ACC112 (cell line): ENCODE measurements around the gene FOXO6.

ENCODE experiments used
- H2AFZ ChIP-seq: fragments of 200-600 bp; sonication (generic); one replicate; pipeline ENCODE4 v1.6.0; 2017; ENCODE audit warnings: antibody characterized with exemption, low read length; ENCODE audit not compliant: unreplicated experiment
- H3K27ac ChIP-seq: fragments of 200-600 bp; sonication (generic); 2 replicates; pipeline ENCODE4 v1.5.1; 2014; ENCODE audit warnings: low read depth, mild to moderate bottlenecking, antibody characterized with exemption, low read length, moderate library complexity
- H3K27me3 ChIP-seq: fragments of 200-600 bp; sonication (generic); 2 replicates; pipeline ENCODE4 v1.6.1; 2014; ENCODE audit warnings: mild to moderate bottlenecking, antibody characterized with exemption, low read length, moderate library complexity, mixed read lengths; ENCODE audit not compliant: insufficient read depth
- H3K36me3 ChIP-seq: fragments of 200-600 bp; sonication (generic); 2 replicates; pipeline ENCODE4 v1.6.1; 2016; ENCODE audit warnings: mild to moderate bottlenecking, antibody characterized with exemption, low read length, moderate library complexity, mixed read lengths; ENCODE audit not compliant: insufficient read depth
- H3K4me1 ChIP-seq: fragments of 200-600 bp; sonication (generic); one replicate; pipeline ENCODE4 v1.6.1; 2016; ENCODE audit warnings: low read length, mixed read lengths; ENCODE audit not compliant: insufficient read depth, unreplicated experiment, control insufficient read depth
- H3K4me3 ChIP-seq: fragments of 200-600 bp; sonication (generic); 2 replicates; pipeline ENCODE4 v1.5.1; 2014; ENCODE audit warnings: mild to moderate bottlenecking, low read depth, low read length
- H3K79me2 ChIP-seq: fragments of 200-600 bp; sonication (generic); one replicate; pipeline ENCODE4 v1.6.0; 2016; ENCODE audit warnings: low read length; ENCODE audit not compliant: control insufficient read depth, unreplicated experiment, insufficient read depth

Gene FOXO6

GRCh38 chr1:41394959-41395956, 34.0 kb downstream of the FOXO6 start:
- H3K4me1 ChIP-seq, result no peaks in the 10 kb centered on the region
- no peak overlapping the region for H2AFZ ChIP-seq
- H3K79me2 ChIP-seq, result no peaks in the 10 kb centered on the region
- H3K36me3 ChIP-seq, result no peaks in the 10 kb centered on the region
- H3K4me3 ChIP-seq, result no peak overlapping the region
- H3K27me3 ChIP-seq, result peaks cover 24% of the 10 kb centered on the region
- H3K27ac ChIP-seq, result no peak overlapping the region

GRCh38 chr1:41396084-41396483, 34.9 kb downstream of the FOXO6 start:
- Histone ChIP-seq H3K79me2 (no peaks in the 10 kb centered on the region), H3K4me1 (no peaks in the 10 kb centered on the region), H3K36me3 (no peaks in the 10 kb centered on the region), H3K27me3 (peaks cover 30% of the 10 kb centered on the region), H3K4me3 (no peak overlapping the region), H3K27ac (no peak overlapping the region), H2AFZ (no peak overlapping the region)

GRCh38 chr1:41397020-41397419, 35.8 kb downstream of the FOXO6 start:
- Histone ChIP-seq H3K27me3 (peaks cover 33% of the 10 kb centered on the region), H3K79me2 (no peaks in the 10 kb centered on the region), H3K27ac (no peak overlapping the region), H2AFZ (no peak overlapping the region), H3K4me3 (no peak overlapping the region), H3K36me3 (no peaks in the 10 kb centered on the region), H3K4me1 (no peaks in the 10 kb centered on the region)

- Histone ChIP-seq H3K36me3 (no peaks in the 10 kb centered on the region), H2AFZ (no peak overlapping the region), H3K27ac (no peak overlapping the region), H3K4me3 (no peak overlapping the region), H3K27me3 (peaks cover 33% of the 10 kb centered on the region), H3K79me2 (no peaks in the 10 kb centered on the region), H3K4me1 (no peaks in the 10 kb centered on the region)
Measured at GRCh38 chr1:41397753-41398330, 36.6 kb downstream of the FOXO6 start.

- H3K36me3 ChIP-seq, result no peaks in the 10 kb centered on the region
- H3K27ac ChIP-seq, result no peak overlapping the region
- no peak overlapping the region for H3K4me3 ChIP-seq
- H3K79me2 ChIP-seq, result no peaks in the 10 kb centered on the region
- H2AFZ ChIP-seq, result no peak overlapping the region
- peaks cover 33% of the 10 kb centered on the region for H3K27me3 ChIP-seq
- H3K4me1 ChIP-seq, result peaks cover 6% of the 10 kb centered on the region
Measured at GRCh38 chr1:41399145-41399795, 38.0 kb downstream of the FOXO6 start.

GRCh38 chr1:41400225-41400624, 39.0 kb downstream of the FOXO6 start:
- Histone ChIP-seq H3K4me1 (peaks cover 12% of the 10 kb centered on the region), H2AFZ (no peak overlapping the region), H3K27ac (no peak overlapping the region), H3K4me3 (no peak overlapping the region), H3K36me3 (no peaks in the 10 kb centered on the region), H3K27me3 (peaks cover 30% of the 10 kb centered on the region), H3K79me2 (no peaks in the 10 kb centered on the region)

GRCh38 chr1:41401899-41402298, 40.7 kb downstream of the FOXO6 start:
- Histone ChIP-seq H3K27me3 (peaks cover 16% of the 10 kb centered on the region; the same call in 1 of the 2 replicates), H3K4me1 (peaks cover 12% of the 10 kb centered on the region), H3K79me2 (no peaks in the 10 kb centered on the region)

GRCh38 chr1:41404308-41404761, 43.1 kb downstream of the FOXO6 start:
- no peak overlapping the region for H3K4me3 ChIP-seq
- peaks cover 12% of the 10 kb centered on the region for H3K4me1 ChIP-seq
- H2AFZ ChIP-seq, result no peak overlapping the region
- H3K27me3 ChIP-seq, result peaks cover 37% of the 10 kb centered on the region
- H3K27ac ChIP-seq, result no peak overlapping the region
- H3K79me2 ChIP-seq, result no peaks in the 10 kb centered on the region
- H3K36me3 ChIP-seq, result no peaks in the 10 kb centered on the region

More at GRCh38 chr1:41401899-41402298, 40.7 kb downstream of the FOXO6 start:
- no peak overlapping the region for H3K4me3 ChIP-seq
- H3K36me3 ChIP-seq, result no peaks in the 10 kb centered on the region
- H3K27ac ChIP-seq, result no peak overlapping the region
- H2AFZ ChIP-seq, result no peak overlapping the region

- H2AFZ ChIP-seq, result no peak overlapping the region
- H3K4me3 ChIP-seq, result no peak overlapping the region
- no peaks in the 10 kb centered on the region for H3K36me3 ChIP-seq
- no peaks in the 10 kb centered on the region for H3K79me2 ChIP-seq
- no peak overlapping the region for H3K27ac ChIP-seq
- peaks cover 45% of the 10 kb centered on the region for H3K27me3 ChIP-seq
- peaks cover 12% of the 10 kb centered on the region for H3K4me1 ChIP-seq
Measured at GRCh38 chr1:41407664-41408252, 46.5 kb downstream of the FOXO6 start.

GRCh38 chr1:41408691-41409090, 47.5 kb downstream of the FOXO6 start:
- Histone ChIP-seq H3K4me1 (peaks cover 12% of the 10 kb centered on the region), H2AFZ (no peak overlapping the region), H3K36me3 (no peaks in the 10 kb centered on the region), H3K27ac (no peak overlapping the region), H3K4me3 (no peak overlapping the region), H3K27me3 (peaks cover 45% of the 10 kb centered on the region), H3K79me2 (no peaks in the 10 kb centered on the region)
